ENCODE results near the gene PLCL1.
"Not testable (repeated sequence)": the region's sequence is repeated elsewhere in the genome, so short reads cannot be mapped to it uniquely, and the experiment has no call there.

PLCL1 gene

DNA sequence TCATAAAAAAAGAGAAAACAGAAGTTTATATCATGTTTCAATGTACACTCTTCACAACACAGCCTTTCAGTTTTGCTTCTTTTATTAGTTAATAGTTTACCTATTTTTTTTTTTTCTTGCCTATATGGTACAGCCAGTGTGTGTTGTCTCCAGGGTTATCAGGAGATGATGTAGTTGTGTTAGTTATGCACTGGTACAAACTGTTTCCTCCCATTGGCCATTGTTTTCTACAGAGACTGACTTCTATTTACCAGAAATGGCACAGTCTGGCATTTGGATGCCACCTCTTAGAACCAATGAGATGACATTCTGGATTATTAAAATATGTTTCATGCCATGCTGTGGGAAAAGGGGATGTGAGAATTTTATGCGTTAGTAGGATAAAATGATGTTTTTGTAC lies 339.4 kb downstream of the PLCL1 start:
- in situ Hi-C loops (cut with MboI; ENCODE audit: low sequenced_read_pairs): loop anchor here (25.0 kb wide), 1 partner anchor 331 kb away; the partner anchor contains the start of gene PLCL1

DNA sequence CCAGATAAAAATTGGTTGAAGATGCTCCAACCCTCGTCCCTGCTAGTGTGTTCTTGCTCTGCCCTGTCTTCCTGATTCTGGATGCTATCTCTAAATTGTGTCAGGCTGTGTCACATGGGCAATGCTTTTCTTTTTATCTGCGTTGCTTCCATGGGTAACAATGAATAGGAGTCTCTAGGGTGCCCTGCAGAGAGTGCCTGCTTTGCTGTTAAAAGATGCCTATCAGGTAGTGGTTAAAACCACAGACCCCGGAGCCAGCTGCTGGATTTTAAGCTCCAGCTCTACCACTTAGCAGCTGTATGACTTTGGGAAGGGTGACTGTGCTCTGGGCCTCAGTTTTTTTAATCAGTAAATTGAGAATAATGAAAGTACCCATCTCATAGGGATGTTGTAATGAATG lies 340.3 kb downstream of the PLCL1 start:
- in situ Hi-C loops (cut with MboI; ENCODE audit: low sequenced_read_pairs): loop anchor here (25.0 kb wide), 1 partner anchor 332 kb away; the partner anchor contains the start of gene PLCL1

GRCh38 chr2:198146346-198146940 lies 342.1 kb downstream of the PLCL1 start:
- in situ Hi-C loops (cut with MboI; ENCODE audit: low sequenced_read_pairs): loop anchor here (25.0 kb wide), 1 partner anchor 334 kb away; the partner anchor contains the start of gene PLCL1

GRCh38 chr2:198157314-198157713 lies 352.9 kb downstream of the PLCL1 start:
- in situ Hi-C loops (cut with MboI; ENCODE audit: low sequenced_read_pairs): no loop called here

DNA sequence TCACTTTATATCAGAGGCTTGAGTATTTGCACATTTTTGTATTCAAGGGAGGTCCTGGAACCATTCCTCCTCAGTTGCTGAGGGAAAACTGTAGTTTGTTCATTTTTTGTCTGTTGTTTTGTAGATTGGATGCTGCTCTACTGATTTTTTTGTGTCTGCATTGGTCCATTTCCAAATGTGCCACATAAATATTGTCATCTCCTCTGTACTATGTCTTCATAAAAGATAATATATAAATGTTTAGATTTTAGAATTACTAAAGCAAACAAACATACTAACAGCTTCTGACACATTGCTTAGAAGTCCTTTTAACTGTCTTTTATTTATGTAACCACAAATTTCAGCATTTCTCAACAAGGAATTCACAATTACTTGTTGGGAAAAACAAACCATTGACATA lies 356.8 kb downstream of the PLCL1 start:
- in situ Hi-C loops (cut with MboI; ENCODE audit: low sequenced_read_pairs): no loop called here

- in situ Hi-C loops (cut with MboI; ENCODE audit: low sequenced_read_pairs): no loop called here
Observed at GRCh38 chr2:198162276-198162675, 357.9 kb downstream of the PLCL1 start.

DNA sequence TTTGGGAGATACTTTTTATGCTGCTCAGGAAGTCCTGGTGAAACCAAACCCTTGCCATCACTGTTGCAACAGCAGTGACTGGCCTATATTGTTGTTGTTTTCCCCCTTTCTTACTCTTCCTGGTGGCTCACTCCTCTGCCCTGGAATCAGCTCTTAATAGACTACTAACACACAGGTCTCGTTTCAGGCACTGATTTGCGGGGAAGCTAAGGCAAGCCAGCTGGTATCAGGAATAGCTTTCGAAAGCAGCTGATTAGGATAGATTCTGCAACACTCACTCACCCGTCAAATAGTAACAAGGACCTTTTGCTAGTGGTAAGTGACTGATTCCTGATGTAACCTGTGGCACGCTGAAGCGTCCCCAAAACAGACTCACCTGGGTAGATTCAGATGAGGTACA lies 360.4 kb downstream of the PLCL1 start:
- in situ Hi-C loops (cut with MboI; ENCODE audit: low sequenced_read_pairs): no loop called here

DNA sequence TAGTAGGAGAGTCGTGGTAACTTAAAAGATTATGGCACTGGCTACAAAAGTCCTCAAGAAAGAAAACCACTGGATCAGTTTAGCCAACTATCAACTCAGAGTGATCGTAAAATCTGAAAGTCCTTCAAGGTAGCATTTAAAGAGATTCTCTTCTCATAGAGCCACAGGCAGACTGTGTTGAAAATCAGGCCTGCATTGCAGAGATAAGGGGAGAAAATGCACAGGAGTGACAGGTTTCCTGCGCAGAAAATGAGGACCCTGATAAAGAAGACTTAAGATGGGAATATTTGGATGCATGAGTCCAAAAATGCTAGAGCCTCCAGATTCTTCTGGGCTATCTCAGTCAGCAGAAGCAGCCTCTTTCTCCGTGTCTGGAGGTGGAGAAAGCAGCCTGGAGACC lies 360.9 kb downstream of the PLCL1 start:
- in situ Hi-C loops (cut with MboI; ENCODE audit: low sequenced_read_pairs): no loop called here

DNA sequence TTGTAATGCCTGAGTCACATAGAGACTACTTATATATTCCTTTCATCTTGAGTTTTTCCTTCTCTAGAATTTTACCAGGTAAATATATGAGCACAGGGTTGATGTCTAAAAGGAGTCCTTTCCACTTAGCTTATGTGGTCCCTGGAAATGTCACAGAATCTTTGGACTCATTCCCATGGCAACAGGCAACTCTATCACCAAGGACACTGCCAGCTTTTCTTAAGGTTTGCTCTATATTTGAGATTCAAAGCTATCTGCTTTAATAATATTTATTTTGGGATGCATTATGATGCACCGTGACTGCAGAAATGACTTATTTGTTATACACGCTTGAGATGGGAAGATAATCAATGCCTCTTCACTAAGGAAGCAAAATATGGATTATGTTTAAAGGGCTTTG lies 363.0 kb downstream of the PLCL1 start:
- in situ Hi-C loops (cut with MboI; ENCODE audit: low sequenced_read_pairs): no loop called here

DNA sequence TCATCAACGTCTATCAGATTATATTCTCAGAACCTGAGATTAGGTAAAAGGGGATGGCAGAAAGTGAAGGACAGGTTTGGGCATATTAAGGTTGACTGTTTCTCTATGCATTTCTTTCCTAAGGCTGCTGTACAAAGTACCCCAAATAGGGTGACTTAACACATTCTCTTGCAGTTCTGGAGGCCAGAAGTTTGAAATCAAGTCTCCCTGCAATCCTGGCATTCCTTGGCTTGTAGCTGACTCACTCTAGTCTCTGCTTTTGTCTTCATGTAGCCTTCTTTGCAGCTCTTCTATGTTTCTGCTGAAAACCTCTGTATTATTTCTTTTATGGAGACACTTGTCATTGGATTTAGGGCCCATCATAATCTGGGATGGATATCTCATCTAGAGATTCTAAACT lies 364.3 kb downstream of the PLCL1 start:
- in situ Hi-C loops (cut with MboI; ENCODE audit: low sequenced_read_pairs): no loop called here

DNA sequence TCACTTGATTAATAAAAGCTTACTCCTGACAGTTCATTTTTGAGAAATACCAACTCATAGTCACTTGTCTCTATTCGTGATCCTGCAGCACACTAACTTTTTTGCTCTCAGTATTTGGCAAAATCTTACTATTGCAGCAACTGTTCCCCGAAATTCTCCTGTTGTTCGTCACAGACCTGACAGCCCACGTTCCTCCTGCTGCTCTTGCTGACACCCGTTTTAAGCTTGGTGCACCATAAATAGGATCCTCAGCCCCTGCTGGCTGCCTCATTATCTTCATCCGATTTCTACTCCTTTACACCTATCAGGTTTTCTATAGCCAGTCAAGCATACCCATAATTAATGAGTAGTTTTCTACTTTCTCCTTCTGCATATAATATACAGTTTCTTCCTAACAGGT lies 368.8 kb downstream of the PLCL1 start:
- in situ Hi-C loops (cut with MboI; ENCODE audit: low sequenced_read_pairs): no loop called here

DNA sequence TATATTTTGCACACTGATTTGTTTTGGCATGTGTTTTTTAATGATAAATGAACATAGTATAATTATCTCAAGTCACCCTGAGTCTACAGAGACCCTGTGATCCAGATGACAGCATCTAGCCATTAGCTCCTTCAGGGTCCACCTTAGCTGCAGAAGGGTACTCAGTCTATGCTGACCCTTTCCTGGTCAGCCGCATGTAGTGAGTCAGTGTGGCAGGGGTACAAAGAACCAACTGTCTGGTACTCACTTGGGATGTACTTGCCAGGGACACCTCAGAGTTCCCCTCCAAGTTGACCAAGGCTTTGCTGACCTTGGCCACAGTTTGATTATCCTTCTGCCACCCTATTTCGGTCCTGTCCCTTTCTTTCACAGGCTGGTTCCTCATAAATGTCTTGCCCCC lies 369.5 kb downstream of the PLCL1 start:
- in situ Hi-C loops (cut with MboI; ENCODE audit: low sequenced_read_pairs): no loop called here

DNA sequence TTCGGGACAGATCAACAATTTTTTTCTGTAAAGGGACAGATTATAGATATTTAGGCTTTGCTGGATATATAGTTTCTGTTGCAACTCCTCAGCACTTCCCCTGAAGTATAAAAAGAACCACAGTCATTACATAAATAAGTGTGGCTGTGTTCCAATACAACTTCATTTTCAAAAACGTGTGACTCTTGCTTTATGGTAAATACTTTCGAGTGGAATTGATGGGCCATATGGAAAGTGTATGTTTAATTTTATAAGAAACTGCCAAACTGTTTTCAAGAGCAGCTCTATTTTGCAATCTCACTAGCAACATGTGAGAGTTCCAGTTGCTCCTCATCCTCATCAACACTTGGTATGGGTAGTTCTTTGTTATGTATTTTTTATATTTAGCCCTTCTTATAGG lies 370.9 kb downstream of the PLCL1 start:
- in situ Hi-C loops (cut with MboI; ENCODE audit: low sequenced_read_pairs): no loop called here

DNA sequence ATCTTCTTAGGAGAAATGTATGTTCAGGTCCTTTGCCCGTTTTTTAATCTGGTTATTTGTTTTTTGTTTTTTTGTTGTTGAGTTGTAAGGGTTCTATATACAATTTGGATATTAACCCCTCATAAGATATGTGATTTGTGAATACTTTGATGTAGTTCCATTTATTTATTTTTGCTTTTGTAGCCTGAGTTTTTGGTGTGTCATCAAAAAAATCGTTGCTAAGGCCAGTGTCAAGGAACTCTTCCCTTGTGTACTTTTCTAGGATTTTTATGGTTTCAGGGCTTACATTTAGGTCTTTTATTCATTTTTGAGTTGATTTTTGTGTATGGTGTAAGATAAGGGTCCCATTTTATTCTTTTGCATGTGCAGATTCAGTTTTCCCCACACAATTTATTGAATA lies 372.6 kb downstream of the PLCL1 start:
- in situ Hi-C loops (cut with MboI; ENCODE audit: low sequenced_read_pairs): no loop called here

GRCh38 chr2:198178766-198179165 lies 374.4 kb downstream of the PLCL1 start:
- in situ Hi-C loops (cut with MboI; ENCODE audit: low sequenced_read_pairs): no loop called here

- in situ Hi-C loops (cut with MboI; ENCODE audit: low sequenced_read_pairs): no loop called here
Observed at GRCh38 chr2:198186257-198186656, 381.9 kb downstream of the PLCL1 start.

- in situ Hi-C loops (cut with MboI; ENCODE audit: low sequenced_read_pairs): no loop called here
Observed at GRCh38 chr2:198187841-198188240, 383.4 kb downstream of the PLCL1 start.

DNA sequence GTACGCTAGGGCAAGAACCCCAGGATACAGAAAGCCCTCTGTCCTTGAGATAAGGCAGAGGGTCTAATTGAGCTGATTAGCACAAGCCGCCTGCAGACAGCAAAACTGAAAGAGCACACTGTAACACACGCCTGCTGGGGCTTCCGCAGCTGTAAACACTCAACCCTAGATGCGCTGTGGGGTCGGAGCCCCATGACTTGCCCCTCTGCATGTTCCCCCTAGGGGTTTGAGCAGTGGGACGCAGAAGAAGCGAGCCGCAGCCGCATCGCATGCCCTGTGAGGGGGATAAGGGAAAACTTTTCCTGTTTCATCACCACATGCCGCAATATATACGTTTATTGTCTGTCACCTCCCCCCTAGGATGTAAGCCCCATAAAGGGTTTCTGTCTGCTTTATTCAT lies 384.6 kb downstream of the PLCL1 start:
- in situ Hi-C loops (cut with MboI; ENCODE audit: low sequenced_read_pairs): no loop called here

DNA sequence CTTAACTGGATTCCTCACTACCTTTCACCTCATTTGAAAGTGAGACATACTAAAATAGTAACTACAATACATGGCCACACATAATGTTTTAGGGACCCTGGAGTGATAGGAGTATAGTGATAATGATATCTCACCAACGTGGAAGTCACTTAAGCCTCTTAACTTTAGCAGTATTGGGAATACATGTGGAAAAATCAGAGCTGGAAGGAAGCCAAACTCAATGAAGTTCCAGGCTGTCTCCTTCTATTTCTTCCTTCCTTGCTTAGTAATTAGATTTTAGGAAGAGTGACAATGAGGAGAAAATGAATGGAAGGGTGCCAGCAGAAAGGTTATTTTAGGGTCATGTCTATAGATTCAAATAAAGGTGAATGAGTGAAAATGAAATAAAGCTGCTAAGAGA lies 387.3 kb downstream of the PLCL1 start:
- in situ Hi-C loops (cut with MboI; ENCODE audit: low sequenced_read_pairs): no loop called here

DNA sequence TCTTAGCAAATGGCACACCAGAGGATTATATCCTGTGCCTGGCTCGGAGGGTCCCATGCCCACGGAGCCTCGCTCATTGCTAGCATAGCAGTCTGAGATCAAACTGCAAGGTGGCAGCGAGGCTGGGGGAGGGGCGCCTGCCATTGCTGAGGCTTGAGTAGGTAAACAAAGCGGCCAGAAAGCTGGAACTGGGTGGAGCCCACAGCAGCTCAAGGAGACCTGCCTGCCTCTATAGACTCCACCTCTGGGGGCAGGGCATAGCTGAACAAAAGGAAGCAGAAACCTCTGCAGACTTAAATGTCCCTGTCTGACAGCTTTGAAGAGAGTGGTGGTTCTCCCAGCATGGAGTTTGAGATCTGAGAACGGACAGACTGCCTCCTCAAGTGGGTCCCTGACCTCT lies 392.2 kb downstream of the PLCL1 start:
- in situ Hi-C loops (cut with MboI; ENCODE audit: low sequenced_read_pairs): not testable (repeated sequence)
